Left forelimb (tissue), 1 donor: ENCODE measurements around the gene SOCS7.

Experiments
- DNase-seq: peaks from one replicate; pipeline ENCODE4 v3.0.0-alpha.2; 2018; ENCODE audit warnings: low spot score

Gene SOCS7

GRCh38 chr17:38351412-38352222 lies at the start of gene SOCS7:
SOCS7 (plus strand) TSS chr17:38351844; CDS start chr17:38352053, 209 bp downstream.
- DNase-seq = peak; percentile 95

GRCh38 chr17:38315497-38315896 lies 36.1 kb upstream of the SOCS7 start:
- no peak for DNase-seq

GRCh38 chr17:38317081-38317480 lies 34.6 kb upstream of the SOCS7 start:
- DNase-seq = no peak

- no peak for DNase-seq
Observed at GRCh38 chr17:38320482-38320881, 31.2 kb upstream of the SOCS7 start.

GRCh38 chr17:38322156-38322779 lies 29.4 kb upstream of the SOCS7 start:
- DNase-seq = no peak

GRCh38 chr17:38322897-38323296 lies 28.7 kb upstream of the SOCS7 start:
- no peak for DNase-seq

- DNase-seq = no peak
Observed at GRCh38 chr17:38324141-38324697, 27.4 kb upstream of the SOCS7 start.

- no peak for DNase-seq
Observed at GRCh38 chr17:38324772-38325171, 26.9 kb upstream of the SOCS7 start.

GRCh38 chr17:38325221-38325851 lies 26.3 kb upstream of the SOCS7 start:
- DNase-seq = no peak

GRCh38 chr17:38326996-38327792 lies 24.4 kb upstream of the SOCS7 start:
- DNase-seq = no peak

GRCh38 chr17:38327936-38328335 lies 23.7 kb upstream of the SOCS7 start:
- no peak for DNase-seq

GRCh38 chr17:38328620-38329019 lies 23.0 kb upstream of the SOCS7 start:
- DNase-seq = no peak

GRCh38 chr17:38329284-38329683 lies 22.4 kb upstream of the SOCS7 start:
- DNase-seq = no peak

GRCh38 chr17:38329808-38330730 lies 21.6 kb upstream of the SOCS7 start:
- DNase-seq = no peak

GRCh38 chr17:38330941-38331411 lies 20.7 kb upstream of the SOCS7 start:
- DNase-seq = no peak

GRCh38 chr17:38332735-38333134 lies 18.9 kb upstream of the SOCS7 start:
- DNase-seq = peak; percentile 18

GRCh38 chr17:38333635-38334295 lies 17.9 kb upstream of the SOCS7 start:
- DNase-seq = peak; percentile 45

- peak; percentile 41 for DNase-seq
Observed at GRCh38 chr17:38334480-38335364, 16.9 kb upstream of the SOCS7 start.

GRCh38 chr17:38336838-38337237 lies 14.8 kb upstream of the SOCS7 start:
- no peak for DNase-seq
